HCT116 (cell line): Measurements from ENCODE around the gene CSNK1D. TPM values are rescaled to one million over a fixed set of nuclear protein-coding genes. Genes with fewer than 3 reads are reported as not detected.

Source experiments
- ATAC-seq: fragments of 200-7000 bp; cut with Tn5 transposase; 2 replicates; pipeline ENCODE4 v1.9.1; 2020; ENCODE audit warnings: mild to moderate bottlenecking, moderate library complexity
- BruUV-seq: library from RNA; stranded (reverse); fragments of 400-500 nt; replicated peaks from 2 replicates; lab custom pipeline; 2021; lab: Mats Ljungman, UMichigan
- CTCF ChIA-PET: fragments of 300-600 bp; sonication (Branson Sonifier 250); formaldehyde crosslinking; loops from one replicate; lab custom pipeline; 2021; ENCODE audit warnings: antibody characterized with exemption; lab: Charles Lee
- POLR2A ChIA-PET: fragments of 300-600, 350-600 bp; sonication (Branson Sonifier 250); formaldehyde crosslinking; loops from one replicate; lab custom pipeline; 2021; ENCODE audit warnings: antibody characterized with exemption; lab: Charles Lee
- RAD21 ChIA-PET, 2 experiments: fragments of 300-600 bp; sonication (Branson Sonifier 250); formaldehyde crosslinking; loops; one replicate each; lab custom pipeline; 2023; ENCODE audit warnings: low total read pairs in 2 of 2; ENCODE audit not compliant: uncharacterized antibody in 2 of 2, unreplicated experiment in 2 of 2, low non-redundant PET in 1 of 2; lab: Charles Lee
- DNase-seq: peaks from one replicate; pipeline ENCODE4 v3.0.0-alpha.2; 2010; ENCODE audit warnings: low read depth, low spot score
- H2AFZ ChIP-seq: fragments of 200-600 bp; shearing (Covaris generic), sonication (generic); 2 replicates; pipeline ENCODE4 v1.6.1; 2017; ENCODE audit warnings: low read depth, mixed run types, mixed read lengths, antibody characterized with exemption, low read length; ENCODE audit not compliant: poor library complexity, severe bottlenecking
- H3K27ac ChIP-seq: 2 replicates; pipeline ENCODE4 v1.5.1; 2012; ENCODE audit warnings: low read depth, low read length
- H3K27me3 ChIP-seq: fragments of 200-600 bp; sonication (generic); 2 replicates; pipeline ENCODE4 v1.6.1; 2016; ENCODE audit warnings: mixed run types, low read length, mixed read lengths; ENCODE audit not compliant: insufficient read depth
- H3K36me3 ChIP-seq, 2 experiments: fragments of 200-500 bp in 1 of 2; fragments of 200-600 bp in 1 of 2; sonication (Bioruptor generic) in 1 of 2; sonication (generic) in 1 of 2; 2 replicates each; pipeline versions ENCODE4 v1.5.1 to v1.6.1; 2014 to 2016; ENCODE audit warnings: low read length in 2 of 2, inconsistent platforms in 1 of 2, mixed read lengths in 1 of 2, mixed run types in 1 of 2; ENCODE audit not compliant: insufficient read depth in 2 of 2, control insufficient read depth in 1 of 2
- H3K4me1 ChIP-seq, 2 experiments: fragments of 200-600 bp in 1 of 2; sonication (generic) in 1 of 2; 2 replicates each; pipeline versions ENCODE4 v1.5.1 to v1.6.1; 2012 to 2017; ENCODE audit warnings: low read length in 2 of 2, inconsistent platforms in 1 of 2, mild to moderate bottlenecking in 1 of 2, mixed read lengths in 1 of 2, mixed run types in 1 of 2, moderate library complexity in 1 of 2; ENCODE audit not compliant: insufficient read depth in 2 of 2, control insufficient read depth in 1 of 2
- H3K4me2 ChIP-seq: fragments of 200-600 bp; sonication (generic); 2 replicates; pipeline ENCODE4 v1.6.1; 2017; ENCODE audit warnings: mixed run types, low read length, mixed read lengths
- H3K4me3 ChIP-seq, 2 experiments: fragments of 200-600 bp in 1 of 2; sonication (generic) in 1 of 2; replicated peaks in 1 of 2; 2 replicates each; pipeline ENCODE4 v1.5.1; 2011 to 2016; ENCODE audit warnings: low read length in 2 of 2, control low read depth in 1 of 2, low read depth in 1 of 2, mild to moderate bottlenecking in 1 of 2, mixed read lengths in 1 of 2, mixed run types in 1 of 2
- H3K79me2 ChIP-seq: fragments of 200-600 bp; sonication (generic); 2 replicates; pipeline ENCODE4 v1.6.1; 2017; ENCODE audit warnings: mild to moderate bottlenecking, mixed run types, low read length, moderate library complexity, mixed read lengths; ENCODE audit not compliant: insufficient read depth
- H3K9ac ChIP-seq: fragments of 200-600 bp; sonication (generic); 2 replicates; pipeline ENCODE4 v1.6.1; 2016; ENCODE audit warnings: low read length, mixed read lengths
- H3K9me2 ChIP-seq: fragments of 200-600 bp; sonication (generic), shearing (Covaris generic); 2 replicates; pipeline ENCODE4 v1.6.1; 2017; ENCODE audit warnings: mixed run types, mild to moderate bottlenecking, moderate library complexity; ENCODE audit not compliant: insufficient read depth
- H3K9me3 ChIP-seq, 2 experiments: fragments of 200-500 bp in 1 of 2; fragments of 200-600 bp in 1 of 2; sonication (Bioruptor generic) in 1 of 2; sonication (generic) in 1 of 2; 2 replicates each; pipeline ENCODE4 v1.6.1; 2014 to 2017; ENCODE audit warnings: low read length in 2 of 2, mixed read lengths in 2 of 2, inconsistent platforms in 1 of 2, low read depth in 1 of 2, mild to moderate bottlenecking in 1 of 2, mixed run types in 1 of 2, moderate library complexity in 1 of 2; ENCODE audit not compliant: control insufficient read depth in 1 of 2, insufficient read depth in 1 of 2
- H4K20me1 ChIP-seq: fragments of 200-600 bp; sonication (generic), shearing (Covaris generic); 2 replicates; pipeline ENCODE4 v1.6.1; 2017; ENCODE audit warnings: mixed run types, mild to moderate bottlenecking, moderate library complexity; ENCODE audit not compliant: insufficient read depth
- CBX3 ChIP-seq: IDR thresholded peaks from 2 replicates; pipeline ENCODE4 v1.6.1; 2012; ENCODE audit warnings: low read depth
- CEBPB ChIP-seq: IDR thresholded peaks from 2 replicates; pipeline ENCODE4 v1.6.1; 2012; ENCODE audit warnings: low read depth
- CTCF ChIP-seq, 3 experiments: fragments of 200-600 bp in 1 of 3; sonication (generic) in 1 of 3; IDR thresholded peaks in 2 of 3; conservative IDR thresholded peaks in 1 of 3; 2 replicates each; pipeline ENCODE4 v1.5.1; 2012 to 2017; ENCODE audit warnings: low read depth in 2 of 3, low read length in 2 of 3, antibody characterized with exemption in 1 of 3, borderline replicate concordance in 1 of 3, control low read depth in 1 of 3, mild to moderate bottlenecking in 1 of 3, mixed read lengths in 1 of 3, mixed run types in 1 of 3, moderate library complexity in 1 of 3; ENCODE audit not compliant: insufficient read depth in 1 of 3
- EGR1 ChIP-seq: IDR thresholded peaks from 2 replicates; pipeline ENCODE4 v1.6.1; 2012; ENCODE audit warnings: low read depth
- ELF1 ChIP-seq: IDR thresholded peaks from 2 replicates; pipeline ENCODE4 v1.6.1; 2012; ENCODE audit warnings: low read depth, borderline replicate concordance
- EZH2 ChIP-seq: fragments of 200-600 bp; sonication (generic); IDR thresholded peaks from 2 replicates; pipeline ENCODE4 v1.6.1; 2017; ENCODE audit warnings: antibody characterized with exemption, mixed run types
- FOSL1 ChIP-seq: IDR thresholded peaks from 2 replicates; pipeline ENCODE4 v1.6.1; 2012; ENCODE audit warnings: low read depth
- JUND ChIP-seq: IDR thresholded peaks from 2 replicates; pipeline ENCODE4 v1.6.1; 2012
- MAX ChIP-seq: IDR thresholded peaks from 2 replicates; pipeline ENCODE4 v1.6.1; 2012
- RAD21 ChIP-seq: IDR thresholded peaks from 2 replicates; pipeline ENCODE4 v1.6.1; 2012; ENCODE audit warnings: low read depth, mild to moderate bottlenecking
- REST ChIP-seq: IDR thresholded peaks from 2 replicates; pipeline ENCODE4 v1.6.1; 2012; ENCODE audit warnings: low read depth
- SIN3A ChIP-seq: IDR thresholded peaks from 2 replicates; pipeline ENCODE4 v1.6.1; 2012; ENCODE audit warnings: low read depth
- SP1 ChIP-seq: IDR thresholded peaks from 2 replicates; pipeline ENCODE4 v1.6.1; 2012; ENCODE audit warnings: low read depth
- SRF ChIP-seq: IDR thresholded peaks from 2 replicates; pipeline ENCODE4 v1.6.1; 2012; ENCODE audit warnings: low read depth
- TCF7L2 ChIP-seq: IDR thresholded peaks from 2 replicates; pipeline ENCODE4 v1.7.0; 2011; ENCODE audit warnings: borderline replicate concordance, inconsistent platforms; ENCODE audit not compliant: insufficient read depth, insufficient read length; ENCODE audit errors: extremely low read depth
- YY1 ChIP-seq: IDR thresholded peaks from 2 replicates; pipeline ENCODE4 v1.6.1; 2011; ENCODE audit warnings: low read length, low read depth, moderate library complexity, mild to moderate bottlenecking; ENCODE audit not compliant: insufficient replicate concordance; ENCODE audit errors: extremely low read depth
- ZBTB33 ChIP-seq: IDR thresholded peaks from 2 replicates; pipeline ENCODE4 v1.6.1; 2011; ENCODE audit warnings: mild to moderate bottlenecking, low read length, moderate library complexity; ENCODE audit not compliant: insufficient replicate concordance; ENCODE audit errors: extremely low read depth
- intact Hi-C: fragments of 100-400 bp; cut with micrococcal nuclease; formaldehyde crosslinking; loops from 2 replicates; pipeline ENCODE4 v1.10.0; 2022
- total RNA-seq: library from RNA; stranded (reverse); gene quantifications from one replicate; pipeline ENCODE4 v1.2.1, GENCODE V29; 2021; ENCODE audit not compliant: unreplicated experiment

The CSNK1D gene
- total RNA-seq, 1 experiment from 2014 or later: 176 TPM

- Histone ChIP-seq H3K4me2 (peak overlapping the region; percentile 91), H3K9me3 (no peaks in the 10 kb centered on the region), H4K20me1 (peaks cover 33% of the 10 kb centered on the region; the same call in 1 of the 2 replicates), H3K27ac (peak overlapping the region; percentile 98), H3K9ac (peak overlapping the region; percentile 100), H3K9me2 (no peaks in the 10 kb centered on the region), H3K4me1 (peaks cover 60 to 86% of the 10 kb centered on the region in 2 experiments), H3K36me3 (peaks cover 5 to 51% of the 10 kb centered on the region in 2 experiments; a peak in 3 of 4 replicates), H3K79me2 (peaks cover 78% of the 10 kb centered on the region)
- ATAC-seq (no peak), DNase-seq (no peak)
- ChIA-PET POLR2A (interaction anchor here (1.8 kb wide), 1 partner anchor 51 kb away, joined by 5 read pairs; no protein-coding TSS in a partner anchor), RAD21 (no interaction called here)
- intact Hi-C loops: no loop called here
- TF ChIP-seq YY1: no peak
- no peak for TF ChIP-seq SRF
- TF ChIP-seq MAX: no peak
- TF ChIP-seq FOSL1: no peak
- TF ChIP-seq SP1: no peak
- TF ChIP-seq TCF7L2: no peak
- no peak for TF ChIP-seq RAD21
- no peak for TF ChIP-seq ZBTB33
- no peak for TF ChIP-seq CTCF (IDR thresholded peaks at IDR 0.05 in 2 of 3, conservative IDR thresholded peaks at IDR 0.05 in 1 of 3; ENCODE audit: borderline replicate concordance in 1 of 3, insufficient read depth in 1 of 3, low read depth in 2 of 3, low read length in 2 of 3)
- no peak for TF ChIP-seq EGR1
- TF ChIP-seq SIN3A: no peak
- TF ChIP-seq CBX3: no peak
- TF ChIP-seq REST: no peak
- TF ChIP-seq ELF1: no peak
- TF ChIP-seq EZH2: no peak
- TF ChIP-seq CEBPB: no peak
- TF ChIP-seq JUND: no peak
- TF ChIP-seq, all 23 proteins: peak for 0
- H3K4me3 ChIP-seq: peak overlapping the region; percentile 99 to 100
- no peak overlapping the region for H2AFZ ChIP-seq
- CTCF ChIA-PET: no interaction called here
- no TSS peak for BruUV-seq
- H3K27me3 ChIP-seq: no peaks in the 10 kb centered on the region
Observed at GRCh38 chr17:82231312-82231561, 42.3 kb downstream of the CSNK1D start.
